HepG2 (cell line): Measurements from ENCODE around the gene TJP3. TPM values are rescaled to one million over a fixed set of nuclear protein-coding genes. Genes with fewer than 3 reads are reported as not detected.

ENCODE experiments used
- BCLAF1 ChIP-seq: fragments of 450-650 bp; IDR thresholded peaks from 2 replicates; pipeline ENCODE4 v1.6.1; 2017; ENCODE audit warnings: mild to moderate bottlenecking
- CHD2 ChIP-seq: IDR thresholded peaks from 2 replicates; pipeline ENCODE4 v1.6.1; 2011; ENCODE audit warnings: low read depth, low read length, improper control_type of control experiment
- EED ChIP-seq: sonication (generic); formaldehyde crosslinking; IDR thresholded peaks from 2 replicates; pipeline ENCODE4 v1.5.0; 2020; ENCODE audit warnings: mild to moderate bottlenecking, missing genetic modification reagents
- KIAA2018 ChIP-seq: sonication (generic); formaldehyde crosslinking; IDR thresholded peaks from 2 replicates; pipeline ENCODE4 v1.5.0; 2020; ENCODE audit warnings: mild to moderate bottlenecking, missing genetic modification reagents, borderline replicate concordance
- MAZ ChIP-seq, 2 experiments: sonication (generic) in 1 of 2; formaldehyde crosslinking in 1 of 2; IDR thresholded peaks; 2 replicates each; pipeline versions ENCODE4 v1.5.0 to v1.6.1; 2012 to 2020; ENCODE audit warnings: low read depth in 2 of 2, mild to moderate bottlenecking in 2 of 2, borderline replicate concordance in 1 of 2, improper control_type of control experiment in 1 of 2, low read length in 1 of 2, missing genetic modification reagents in 1 of 2, moderate library complexity in 1 of 2
- ZBTB7A ChIP-seq: sonication (generic); formaldehyde crosslinking; IDR thresholded peaks from 2 replicates; pipeline ENCODE4 v1.8.0; 2022; ENCODE audit warnings: mild to moderate bottlenecking, missing genetic modification reagents
- ZNF296 ChIP-seq: sonication (generic); formaldehyde crosslinking; conservative IDR thresholded peaks from 2 replicates; pipeline ENCODE4 v1.5.0; 2020; ENCODE audit warnings: mild to moderate bottlenecking, missing genetic modification reagents
- ZNF724P ChIP-seq: sonication (generic); formaldehyde crosslinking; IDR thresholded peaks from 2 replicates; pipeline ENCODE4 v1.8.0; 2022; ENCODE audit warnings: missing genetic modification reagents, borderline replicate concordance
- ZNF790 ChIP-seq: sonication (generic); formaldehyde crosslinking; IDR thresholded peaks from 2 replicates; pipeline ENCODE4 v1.8.0; 2022; ENCODE audit warnings: missing genetic modification reagents, mild to moderate bottlenecking, borderline replicate concordance
- polyA plus RNA-seq, 8 experiments: library from polyadenylated mRNA; depleted of rRNA in 3 of 8; stranded (reverse) in 7 of 8; unstranded in 1 of 8; fragments of >200 nt; fragmentation: Illumina TruSeq in 4 of 8; extraction: Trizol in 4 of 8; gene quantifications; 2 replicates each; pipeline versions ENCODE4 v1.2.1 to v1.2.3, GENCODE V29; 2011 to 2016; ENCODE audit warnings: low read depth in 4 of 8, missing spikeins in 1 of 8, mixed read lengths in 1 of 8; ENCODE audit not compliant: insufficient read depth in 1 of 8
- total RNA-seq, 5 experiments: library from RNA; depleted of rRNA; stranded (reverse); fragments of >200 nt; fragmentation: Illumina TruSeq; extraction: Trizol; gene quantifications; 2 replicates each; pipeline ENCODE4 v1.2.3, GENCODE V29; 2016; ENCODE audit warnings: low read depth in 1 of 5

Gene TJP3
- total and polyA plus RNA-seq, 2 of the 13 experiments (the other 11 are each of a cell fraction or from before 2014, with no cell fraction given), result 2.3 to 21.5 TPM

- TF ChIP-seq KIAA2018 (CRISPR knock-in tag), result no peak
- no peak for TF ChIP-seq EED (CRISPR knock-in tag)
- TF ChIP-seq ZBTB7A (CRISPR knock-in tag), result no peak
- 0 out of 2 replicates have a peak, but pooled peaks have one; percentile 50 for TF ChIP-seq MAZ (IDR thresholded peaks at IDR 0.05; ENCODE audit: borderline replicate concordance, low read depth, low read length)
- no peak for TF ChIP-seq MAZ (CRISPR knock-in tag; IDR thresholded peaks at IDR 0.05; ENCODE audit: low read depth)
- TF ChIP-seq CHD2, result no peak
- no peak for TF ChIP-seq ZNF790
- no peak for TF ChIP-seq BCLAF1
- TF ChIP-seq ZNF296 (CRISPR knock-in tag), result no peak
- TF ChIP-seq ZNF724P (CRISPR knock-in tag), result no peak
Observed at GRCh38 chr19:3665681-3666544, 42.3 kb upstream of the TJP3 start (continued).
